ENCODE results near the gene ACSL3. TPM values are rescaled to one million over a fixed set of nuclear protein-coding genes. Genes with fewer than 3 reads are reported as not detected.

The ACSL3 gene
- total and polyA plus RNA-seq, 7 donors, result 7.9 to 75.7 (median 48.2) TPM

DNA sequence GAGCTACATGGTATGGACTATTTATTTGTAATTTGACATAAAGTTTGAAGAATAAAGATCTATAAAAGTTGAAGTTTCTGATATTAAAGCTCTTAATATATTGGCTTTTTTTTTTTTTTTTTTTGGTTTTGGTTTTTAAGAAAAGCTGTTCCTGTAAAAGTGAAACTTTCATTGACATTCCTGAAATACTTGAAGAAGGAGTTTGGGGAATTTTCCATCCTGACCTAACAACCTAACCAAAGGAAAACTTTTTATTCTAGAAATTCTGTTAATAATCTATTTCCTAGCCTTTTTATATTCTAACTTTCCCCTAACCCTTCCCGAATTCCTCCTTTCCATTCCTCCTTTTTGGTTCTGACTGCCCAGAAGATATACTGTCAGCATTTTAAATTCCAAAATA is 83.7 kb downstream of the ACSL3 start:
- no peak for DNase-seq
- Histone ChIP-seq H3K27ac (peak overlapping the region in 2 of 4 donors; percentile 12 to 42), H3K4me1 (peaks cover 0 to 19% (median 8%) of the 10 kb centered on the region in 4 donors), H3K27me3 (no peaks in the 10 kb centered on the region), H3K9me3 (no peaks in the 10 kb centered on the region), H3K36me3 (peaks cover 0 to 12% (median 0%) of the 10 kb centered on the region in 4 donors), H3K4me3 (no peak overlapping the region)
- 88 to 93% methylated on average over 1 of the region's 1 CpG for WGBS, 2 donors
- TF ChIP-seq, protein P1, sequence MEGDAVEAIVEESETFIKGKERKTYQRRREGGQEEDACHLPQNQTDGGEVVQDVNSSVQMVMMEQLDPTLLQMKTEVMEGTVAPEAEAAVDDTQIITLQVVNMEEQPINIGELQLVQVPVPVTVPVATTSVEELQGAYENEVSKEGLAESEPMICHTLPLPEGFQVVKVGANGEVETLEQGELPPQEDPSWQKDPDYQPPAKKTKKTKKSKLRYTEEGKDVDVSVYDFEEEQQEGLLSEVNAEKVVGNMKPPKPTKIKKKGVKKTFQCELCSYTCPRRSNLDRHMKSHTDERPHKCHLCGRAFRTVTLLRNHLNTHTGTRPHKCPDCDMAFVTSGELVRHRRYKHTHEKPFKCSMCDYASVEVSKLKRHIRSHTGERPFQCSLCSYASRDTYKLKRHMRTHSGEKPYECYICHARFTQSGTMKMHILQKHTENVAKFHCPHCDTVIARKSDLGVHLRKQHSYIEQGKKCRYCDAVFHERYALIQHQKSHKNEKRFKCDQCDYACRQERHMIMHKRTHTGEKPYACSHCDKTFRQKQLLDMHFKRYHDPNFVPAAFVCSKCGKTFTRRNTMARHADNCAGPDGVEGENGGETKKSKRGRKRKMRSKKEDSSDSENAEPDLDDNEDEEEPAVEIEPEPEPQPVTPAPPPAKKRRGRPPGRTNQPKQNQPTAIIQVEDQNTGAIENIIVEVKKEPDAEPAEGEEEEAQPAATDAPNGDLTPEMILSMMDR (IDR thresholded peaks at IDR 0.05), result no peak
- no peak for TF ChIP-seq POLR2A (IDR thresholded peaks at IDR 0.05)
- TF ChIP-seq EP300 (IDR thresholded peaks at IDR 0.05), result no peak
- no peak for TF ChIP-seq POLR2AphosphoS5 (IDR thresholded peaks at IDR 0.05)
- intact Hi-C loops (cut with DNase I), result no loop called here

DNA sequence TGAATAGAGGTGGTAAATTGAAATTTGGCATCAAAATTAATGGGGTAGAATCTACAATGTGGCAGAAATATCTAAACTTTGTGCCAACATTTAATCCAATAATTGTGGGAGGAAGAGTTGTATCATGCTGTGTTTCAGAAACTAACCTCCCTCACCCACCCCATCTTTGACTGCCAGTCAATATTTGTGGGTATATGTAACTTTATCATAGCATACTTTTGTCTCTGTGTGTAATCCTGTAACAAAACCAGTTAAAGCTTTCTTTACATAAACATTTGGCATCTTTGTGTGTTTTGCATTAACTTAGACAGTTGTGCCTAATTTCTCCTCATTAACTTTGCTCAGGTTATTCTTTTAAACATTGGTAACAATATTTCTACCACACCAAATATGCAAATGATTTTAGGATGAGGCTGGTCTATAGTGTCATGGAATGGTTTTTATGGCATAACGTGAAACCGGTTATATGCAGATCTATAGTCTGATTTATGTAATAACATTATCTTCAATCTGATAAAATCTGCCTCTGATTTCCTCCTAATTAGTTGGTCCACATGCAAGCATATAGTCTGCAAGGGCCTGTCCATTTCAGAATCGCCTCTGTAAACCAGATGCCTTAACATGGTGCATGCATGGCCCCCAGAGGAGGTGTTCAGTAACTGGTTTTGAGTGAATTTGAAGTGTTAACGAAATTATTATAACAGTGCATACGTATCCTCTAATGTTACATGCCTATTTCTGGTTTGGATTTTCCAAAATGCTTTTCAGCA is 84.3 kb downstream of the ACSL3 start:
- TF ChIP-seq POLR2A (IDR thresholded peaks at IDR 0.05), result no peak
- Histone ChIP-seq H3K9me3 (no peaks in the 10 kb centered on the region), H3K4me1 (peaks cover 0 to 19% (median 8%) of the 10 kb centered on the region in 4 donors), H3K27me3 (no peaks in the 10 kb centered on the region), H3K27ac (peak overlapping the region in 1 of 4 donors; percentile 12), H3K4me3 (no peak overlapping the region), H3K36me3 (peaks cover 0 to 8% (median 0%) of the 10 kb centered on the region in 4 donors)
- DNase-seq, result no peak
- intact Hi-C loops (cut with DNase I), result no loop called here
- WGBS, 2 donors, result 79 to 91% methylated on average over 5 of the region's 5 CpGs

DNA sequence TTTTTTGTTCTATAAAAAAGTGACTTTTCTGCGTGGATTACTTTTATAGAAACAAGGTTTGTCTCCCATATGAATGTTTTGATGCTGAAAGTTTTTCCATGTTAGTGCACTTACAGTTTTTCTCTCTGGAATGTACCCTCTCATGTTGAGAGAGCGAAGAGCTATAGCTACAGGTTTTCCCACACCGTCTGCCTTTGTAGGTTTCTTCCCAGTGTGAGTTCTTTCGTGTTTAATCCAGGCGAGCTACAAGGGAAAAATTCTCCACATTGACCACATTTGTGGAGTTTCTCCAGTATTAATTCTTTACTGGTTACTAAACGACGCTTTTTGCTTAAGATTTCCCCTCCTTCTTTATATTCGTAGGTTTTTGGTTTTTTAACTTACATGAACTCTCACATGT is 85.1 kb downstream of the ACSL3 start:
- Histone ChIP-seq H3K36me3 (peaks cover 0 to 6% (median 0%) of the 10 kb centered on the region in 4 donors), H3K27me3 (no peaks in the 10 kb centered on the region), H3K9me3 (no peaks in the 10 kb centered on the region), H3K27ac (no peak overlapping the region), H3K4me3 (no peak overlapping the region), H3K4me1 (peaks cover 0 to 22% (median 13%) of the 10 kb centered on the region in 4 donors)
- no peak for TF ChIP-seq EP300 (IDR thresholded peaks at IDR 0.05)
- TF ChIP-seq, protein P1 (IDR thresholded peaks at IDR 0.05), result no peak
- no peak for TF ChIP-seq POLR2A (IDR thresholded peaks at IDR 0.05)
- TF ChIP-seq POLR2AphosphoS5 (IDR thresholded peaks at IDR 0.05), result no peak
- DNase-seq, result no peak
- intact Hi-C loops (cut with DNase I), result no loop called here
- WGBS, 2 donors, result 84 to 85% methylated on average over 8 of the region's 8 CpGs

DNA sequence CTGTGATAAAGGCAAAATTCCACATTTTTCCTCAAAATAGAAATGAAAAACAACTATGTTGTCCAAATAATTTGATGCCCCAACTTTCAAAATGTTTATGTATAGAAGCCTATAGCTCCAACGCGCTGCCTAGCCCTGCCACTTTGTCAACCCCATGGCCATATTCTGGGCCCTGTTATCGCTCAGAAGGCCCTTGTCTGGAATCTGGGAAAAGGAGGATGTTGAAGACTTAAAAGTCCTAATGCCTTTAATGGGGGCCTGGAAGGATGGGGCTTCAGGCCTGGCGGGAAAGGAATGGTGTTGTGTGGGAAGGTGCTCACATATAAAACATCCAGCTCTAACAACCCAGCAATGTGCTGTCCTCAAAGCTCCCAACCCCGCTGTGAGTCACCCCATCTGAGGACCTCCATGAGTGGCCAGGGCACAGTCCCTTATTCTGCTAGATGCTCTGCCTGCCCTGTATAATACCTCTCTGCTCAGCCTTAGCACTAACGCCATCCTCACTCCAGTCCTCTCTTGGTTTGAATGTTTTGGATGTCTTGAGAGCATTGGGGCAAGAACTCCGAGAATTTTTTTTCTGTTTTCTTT is 86.0 kb downstream of the ACSL3 start:
- H3K27ac ChIP-seq, result no peak overlapping the region
- H3K27me3 ChIP-seq, result no peaks in the 10 kb centered on the region
- TF ChIP-seq, protein P1 (IDR thresholded peaks at IDR 0.05), result no peak
- TF ChIP-seq POLR2AphosphoS5 (IDR thresholded peaks at IDR 0.05), result no peak
- H3K36me3 ChIP-seq, result peaks cover 0 to 3% (median 0%) of the 10 kb centered on the region in 4 donors
- intact Hi-C loops (cut with DNase I), result no loop called here
- H3K9me3 ChIP-seq, result no peaks in the 10 kb centered on the region
- no peak overlapping the region for H3K4me3 ChIP-seq
- peaks cover 0 to 28% (median 18%) of the 10 kb centered on the region in 4 donors for H3K4me1 ChIP-seq
- no peak for DNase-seq
- WGBS, 2 donors, result 86 to 91% methylated on average over 7 of the region's 7 CpGs

DNA sequence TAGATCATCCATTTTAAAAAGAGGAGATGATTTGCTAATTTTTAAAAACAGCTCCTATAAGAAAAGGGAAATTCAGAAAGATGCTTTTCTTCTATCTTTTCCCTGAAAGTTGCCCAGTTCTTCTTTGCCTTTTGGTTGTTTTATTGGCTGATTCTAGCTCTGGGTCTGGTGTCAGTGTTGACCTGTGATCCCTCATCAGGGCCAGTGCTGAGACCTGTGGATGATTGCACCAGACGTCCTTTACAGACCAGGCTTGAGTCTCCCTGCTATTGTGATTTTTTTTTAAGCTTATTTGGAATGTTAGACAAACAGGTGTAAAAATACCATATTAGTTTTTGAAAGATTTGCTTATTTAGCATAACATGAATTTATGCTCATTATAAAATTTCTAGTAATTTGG is 88.2 kb downstream of the ACSL3 start:
- peaks cover 0 to 21% (median 13%) of the 10 kb centered on the region in 4 donors for H3K4me1 ChIP-seq
- 64 to 76% methylated on average over 1 of the region's 1 CpG for WGBS, 2 donors
- no peaks in the 10 kb centered on the region for H3K9me3 ChIP-seq
- no peak overlapping the region for H3K4me3 ChIP-seq
- DNase-seq, result no peak
- no peaks in the 10 kb centered on the region for H3K36me3 ChIP-seq
- no peaks in the 10 kb centered on the region for H3K27me3 ChIP-seq
- intact Hi-C loops (cut with DNase I), result no loop called here
- no peak overlapping the region for H3K27ac ChIP-seq
- TF ChIP-seq, protein P1 (IDR thresholded peaks at IDR 0.05), result no peak
- no peak for TF ChIP-seq POLR2AphosphoS5 (IDR thresholded peaks at IDR 0.05)
- no peak for TF ChIP-seq EP300 (IDR thresholded peaks at IDR 0.05)
- TF ChIP-seq POLR2A (IDR thresholded peaks at IDR 0.05), result no peak

All from sigmoid colon (tissue), 7 donors.